K562 (cell line): ENCODE data around the gene ST3GAL5. TPM values are rescaled to one million over a fixed set of nuclear protein-coding genes. Genes with fewer than 3 reads are reported as not detected.

Source experiments
- ATAC-seq: fragments of 200-7000 bp; cut with Tn5 transposase; 3 replicates; pipeline ENCODE4 v1.9.1; 2020; ENCODE audit warnings: moderate library complexity
- BruUV-seq: library from RNA; stranded (reverse); fragments of 400-500 nt; replicated peaks from 2 replicates; lab custom pipeline; 2021; lab: Mats Ljungman, UMichigan
- CTCF ChIA-PET: fragments of 300-600 bp; formaldehyde crosslinking; extraction: SDS; loops from one replicate; lab custom pipeline; 2021; ENCODE audit warnings: low intra/inter-chr PET ratio; lab: Yijun Ruan, JAX
- POLR2A ChIA-PET: fragments of 300-600, 350-650 bp; sonication (Branson Sonifier 250); formaldehyde crosslinking; extraction: SDS; loops from one replicate; lab custom pipeline; 2021; ENCODE audit warnings: antibody characterized with exemption, inconsistent platforms; lab: Yijun Ruan, JAX
- DNase-seq, 4 experiments: peaks; one replicate each; pipeline versions ENCODE4 v3.0.0 to v3.0.0-alpha.2; 2011 to 2018; ENCODE audit warnings: low spot score in 3 of 4, mixed read lengths in 3 of 4; ENCODE audit errors: extremely low read depth in 1 of 4
- FAIRE-seq: peaks from 2 replicates; lab custom pipeline; 2011; peaks lifted over from hg19 to GRCh38; lab: Jason Lieb, UNC
- H2AFZ ChIP-seq: 2 replicates; pipeline ENCODE4 v1.6.0; 2011; ENCODE audit warnings: low read depth, low read length, control low read depth, inconsistent platforms
- H3K27ac ChIP-seq: fragments of 200-600 bp; 3 replicates; pipeline ENCODE4 v1.8.0; 2011; ENCODE audit warnings: low read depth, mild to moderate bottlenecking, control low read depth, inconsistent platforms, low read length, moderate library complexity, mixed read lengths; ENCODE audit errors: extremely low read depth
- H3K27me3 ChIP-seq, 2 experiments: fragments of 300-600 bp in 1 of 2; 2 replicates in 1 of 2; 3 replicates in 1 of 2; pipeline versions ENCODE4 v1.6.0 to v1.8.0; 2011; ENCODE audit warnings: inconsistent platforms in 2 of 2, low read length in 2 of 2, mild to moderate bottlenecking in 1 of 2, mixed read lengths in 1 of 2, moderate library complexity in 1 of 2; ENCODE audit not compliant: control insufficient read depth in 2 of 2, insufficient read depth in 2 of 2
- H3K36me3 ChIP-seq: fragments of 300-600 bp; 3 replicates; pipeline ENCODE4 v1.8.0; 2011; ENCODE audit warnings: mild to moderate bottlenecking, low read length, inconsistent platforms; ENCODE audit not compliant: control insufficient read depth, insufficient read depth
- H3K4me1 ChIP-seq, 2 experiments: fragments of 200-600 bp in 1 of 2; replicated peaks in 1 of 2; 2 replicates in 1 of 2; 3 replicates in 1 of 2; pipeline versions ENCODE4 v1.5.1 to v1.8.0; 2011; ENCODE audit warnings: inconsistent platforms in 2 of 2, low read length in 2 of 2, mild to moderate bottlenecking in 1 of 2, mixed read lengths in 1 of 2, moderate library complexity in 1 of 2; ENCODE audit not compliant: control insufficient read depth in 2 of 2, insufficient read depth in 2 of 2
- H3K4me2 ChIP-seq: 2 replicates; pipeline ENCODE4 v1.6.1; 2011; ENCODE audit warnings: low read length, control low read depth, inconsistent platforms, mixed read lengths; ENCODE audit not compliant: insufficient read depth
- H3K4me3 ChIP-seq: fragments of 200-600 bp; sonication (generic), shearing (Covaris generic); 2 replicates; pipeline ENCODE4 v1.5.1; 2016; ENCODE audit warnings: control low read depth, inconsistent platforms
- H3K79me2 ChIP-seq: fragments of 200-600 bp; 3 replicates; pipeline ENCODE4 v1.8.0; 2011; ENCODE audit warnings: low read length, inconsistent platforms; ENCODE audit not compliant: control insufficient read depth, insufficient read depth
- H3K9ac ChIP-seq, 2 experiments: 2 replicates each; pipeline versions ENCODE4 v1.6.0 to v1.6.1; 2011; ENCODE audit warnings: low read depth in 2 of 2, low read length in 2 of 2, control low read depth in 1 of 2, inconsistent platforms in 1 of 2, mild to moderate bottlenecking in 1 of 2, mixed read lengths in 1 of 2; ENCODE audit not compliant: insufficient read depth in 1 of 2
- H3K9me1 ChIP-seq: one replicate; pipeline ENCODE4 v1.6.0; 2011; ENCODE audit warnings: inconsistent platforms, mild to moderate bottlenecking, low read length, moderate library complexity; ENCODE audit not compliant: control insufficient read depth, insufficient read depth
- H3K9me3 ChIP-seq: replicated peaks from 2 replicates; pipeline ENCODE4 v1.5.1; 2011; ENCODE audit warnings: low read depth, low read length, inconsistent platforms; ENCODE audit not compliant: control insufficient read depth, insufficient read depth
- H4K20me1 ChIP-seq: replicated peaks from 2 replicates; pipeline ENCODE4 v1.6.1; 2011; ENCODE audit warnings: low read length, inconsistent platforms, mixed read lengths; ENCODE audit not compliant: control insufficient read depth, insufficient read depth
- ARNT ChIP-seq, 2 experiments: fragments of 450-650 bp; IDR thresholded peaks; 2 replicates each; pipeline ENCODE4 v1.6.1; 2016; ENCODE audit warnings: mild to moderate bottlenecking in 1 of 2
- ASH1L ChIP-seq: fragments of 450-650 bp; IDR thresholded peaks from 2 replicates; pipeline ENCODE4 v1.6.1; 2018; ENCODE audit warnings: borderline replicate concordance, mild to moderate bottlenecking, low read depth; ENCODE audit not compliant: partially characterized antibody
- ATF3 ChIP-seq, 2 experiments: fragments of 450-650 bp in 1 of 2; sonication (generic) in 1 of 2; formaldehyde crosslinking in 1 of 2; IDR thresholded peaks in 1 of 2; conservative IDR thresholded peaks in 1 of 2; 2 replicates each; pipeline versions ENCODE4 v1.6.1 to v1.8.1; 2016 to 2023; ENCODE audit warnings: mild to moderate bottlenecking in 2 of 2, moderate library complexity in 2 of 2, inconsistent platforms in 1 of 2, missing genetic modification reagents in 1 of 2
- BCLAF1 ChIP-seq, 2 experiments: fragments of 450-650 bp in 1 of 2; IDR thresholded peaks; 2 replicates each; pipeline ENCODE4 v1.6.1; 2011 to 2017; ENCODE audit warnings: low read depth in 2 of 2, antibody characterized with exemption in 1 of 2, borderline replicate concordance in 1 of 2, low read length in 1 of 2, mild to moderate bottlenecking in 1 of 2, mixed read lengths in 1 of 2; ENCODE audit not compliant: control insufficient read depth in 1 of 2
- CREB3L1 ChIP-seq: fragments of 450-650 bp; IDR thresholded peaks from 2 replicates; pipeline ENCODE4 v1.6.1; 2014; ENCODE audit warnings: low read depth, mild to moderate bottlenecking, moderate library complexity, borderline replicate concordance
- E2F4 ChIP-seq: sonication (generic); formaldehyde crosslinking; IDR thresholded peaks from 2 replicates; pipeline ENCODE4 v1.8.0; 2022; ENCODE audit warnings: mild to moderate bottlenecking, low read depth, missing genetic modification reagents
- ERF ChIP-seq: fragments of 450-650 bp; formaldehyde crosslinking; IDR thresholded peaks from 2 replicates; pipeline ENCODE4 v1.4.0; 2020; ENCODE audit warnings: mild to moderate bottlenecking, mixed read lengths
- MEF2D ChIP-seq: conservative IDR thresholded peaks from 2 replicates; pipeline ENCODE4 v1.6.1; 2016; ENCODE audit warnings: low read depth, missing genetic modification characterization, missing compliant biosample characterization
- NCOA4 ChIP-seq: fragments of 450-650 bp; IDR thresholded peaks from 2 replicates; pipeline ENCODE4 v1.6.1; 2018; ENCODE audit warnings: mild to moderate bottlenecking; ENCODE audit not compliant: partially characterized antibody
- NFIX ChIP-seq: fragments of 250-450 bp; sonication (Bioruptor Pico); IDR thresholded peaks from 2 replicates; pipeline ENCODE4 v1.4.0; 2020; ENCODE audit warnings: low read depth, mild to moderate bottlenecking, moderate library complexity
- NR2C2 ChIP-seq, 2 experiments: fragments of 200-800 bp in 1 of 2; sonication (Bioruptor generic) in 1 of 2; sonication (generic) in 1 of 2; formaldehyde crosslinking in 1 of 2; IDR thresholded peaks; 2 replicates each; pipeline versions ENCODE4 v1.6.1 to v1.8.0; 2016 to 2022; ENCODE audit warnings: mild to moderate bottlenecking in 1 of 2, missing compliant biosample characterization in 1 of 2, missing genetic modification characterization in 1 of 2, missing genetic modification reagents in 1 of 2
- RNF2 ChIP-seq: sonication (generic); IDR thresholded peaks from 2 replicates; pipeline ENCODE4 v1.6.1; 2016
- STAG1 ChIP-seq: sonication (generic); formaldehyde crosslinking; IDR thresholded peaks from 2 replicates; pipeline ENCODE4 v1.5.0; 2020; ENCODE audit warnings: missing genetic modification reagents, borderline replicate concordance
- ZNF175 ChIP-seq: fragments of 200-800 bp; sonication (Bioruptor generic); IDR thresholded peaks from 2 replicates; pipeline ENCODE4 v1.6.1; 2016; ENCODE audit warnings: low read depth, mild to moderate bottlenecking, missing genetic modification characterization, missing compliant biosample characterization
- WGBS: fragments of 100-300 bp; shearing (Covaris generic); methylation state at CpG from one replicate; pipeline ENCODE4 v1.1.6; 2016; ENCODE audit warnings: low coverage, mixed read lengths; ENCODE audit not compliant: insufficient coverage; ENCODE audit errors: missing lambda C conversion rate; 5-methylcytosine and 5-hydroxymethylcytosine counted together
- in situ Hi-C: fragments of 300-500 bp; cut with MboI; formaldehyde crosslinking; loops from 4 replicates; pipeline ENCODE4 v1.15.0; 2018; ENCODE audit warnings: inconsistent platforms, mixed read lengths
- intact Hi-C: fragments of 100-400 bp; cut with micrococcal nuclease; formaldehyde crosslinking; loops from 2 replicates; pipeline ENCODE4 v1.14.2; 2022
- polyA plus RNA-seq, 8 experiments: library from polyadenylated mRNA; depleted of rRNA in 4 of 8; stranded (reverse) in 5 of 8; unstranded in 3 of 8; fragments of >200 nt; fragmentation: Nextera tagmentation in 2 of 8; fragmentation: Illumina TruSeq in 1 of 8; extraction: Ambion mirVana in 2 of 8; extraction: Trizol in 1 of 8; gene quantifications; 2 replicates each; pipeline versions ENCODE4 v1.2.1 to v1.2.3, GENCODE V29; 2011 to 2014; ENCODE audit warnings: inconsistent platforms in 1 of 8, missing spikeins in 1 of 8
- total RNA-seq, 7 experiments: library from RNA; depleted of rRNA in 6 of 7; stranded (reverse); fragments of >200 nt in 6 of 7; fragmentation: Illumina TruSeq in 2 of 7; extraction: Trizol in 2 of 7; gene quantifications; 2 replicates each; pipeline versions ENCODE4 v1.2.1 to v1.2.3, GENCODE V29; 2011 to 2021; ENCODE audit warnings: low replicate concordance in 1 of 7

The ST3GAL5 gene
- total and polyA plus RNA-seq, 9 of the 15 experiments (the other 6 are each of a cell fraction or from before 2014, with no cell fraction given), result 1.6 to 10.0 (median 4.2) TPM

DNA sequence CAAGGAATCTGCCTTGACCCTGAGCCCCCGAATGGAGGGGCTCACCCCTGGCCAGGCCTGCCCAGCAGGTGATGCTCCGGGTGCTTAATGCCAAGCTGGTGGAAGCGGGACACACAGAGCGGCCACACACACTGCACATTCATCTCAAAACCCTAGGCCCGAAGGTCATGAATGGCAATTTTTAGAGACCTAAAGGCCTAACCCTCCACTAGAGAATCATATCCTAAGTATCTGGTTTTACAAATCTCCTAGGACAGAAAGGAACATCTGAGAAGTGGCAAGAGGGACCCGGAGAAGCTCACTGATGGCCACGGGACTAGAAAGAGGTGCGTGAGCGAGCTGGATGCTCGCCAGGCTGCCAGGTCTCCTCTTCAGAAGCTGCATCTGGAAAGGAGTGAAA, 38.3 kb downstream of the ST3GAL5 start:
- Histone ChIP-seq H3K27ac (no peak overlapping the region), H3K79me2 (no peaks in the 10 kb centered on the region), H3K4me3 (no peak overlapping the region), H3K4me1 (peaks cover 0 to 5% of the 10 kb centered on the region in 2 experiments; a peak in 1 of 5 replicates), H3K27me3 (no peaks in the 10 kb centered on the region), H3K4me2 (no peak overlapping the region), H3K9me3 (no peaks in the 10 kb centered on the region), H3K9me1 (no peaks in the 10 kb centered on the region), H3K36me3 (no peaks in the 10 kb centered on the region; the same call in 2 of the 3 replicates), H3K9ac (peak overlapping the region in 1 of 2 experiments; percentile 26; a peak in 2 of 4 replicates), H4K20me1 (no peaks in the 10 kb centered on the region), H2AFZ (no peak overlapping the region)
- 61% methylated on average over 10 of the region's 10 CpGs for WGBS
- ChIA-PET CTCF (no interaction called here), POLR2A (interaction anchor here (0.6 to 1.2 kb wide), 3 partner anchors 16 to 285 kb away, joined by 3 read pairs; no protein-coding TSS in a partner anchor)
- DNase-seq, result no peak
- no peak for ATAC-seq
- FAIRE-seq, result no peak
- in situ Hi-C loops (no loop called here), intact Hi-C loops (no loop called here)
- BruUV-seq, result no TSS peak
- TF ChIP-seq ASH1L (no peak), CREB3L1 (no peak), RNF2 (no peak), E2F4 (CRISPR knock-in tag) (no peak), MEF2D (tag) (no peak), NCOA4 (no peak), ARNT (IDR thresholded peaks at IDR 0.05) (no peak), BCLAF1 (IDR thresholded peaks at IDR 0.05; ENCODE audit: borderline replicate concordance in 1 of 2, control insufficient read depth in 1 of 2, low read depth in 2 of 2, low read length in 1 of 2) (no peak), ATF3 (IDR thresholded peaks at IDR 0.05) (no peak), ATF3 (CRISPR knock-in tag; conservative IDR thresholded peaks at IDR 0.05) (no peak), NR2C2 (CRISPR knock-in tag; IDR thresholded peaks at IDR 0.05) (no peak), NR2C2 (tag; IDR thresholded peaks at IDR 0.05) (no peak), ERF (CRISPR knock-in tag) (no peak), NFIX (CRISPR knock-in tag) (no peak), STAG1 (CRISPR knock-in tag) (no peak), ZNF175 (CRISPR knock-in tag) (no peak)
